Stimulated activated CD4-positive, alpha-beta T cell treated with anti-CD3 and anti-CD28 coated beads, Interleukin-15, amount 100 ng/mL, for 48 hours (primary cell): ENCODE results near the gene PDZD4.
A peak's percentile ranks its signal among the peaks of the same experiment; 100 is the strongest.

ENCODE experiments used
- DNase-seq, 2 donors: peaks; one replicate each; pipeline ENCODE4 v3.0.0-alpha.2; 2020; ENCODE audit warnings: low read depth in 2 of 2

Gene PDZD4

GRCh38 chrX:153829799-153830639 is at the start of gene PDZD4:
Gene PDZD4, minus strand, starts transcription at chrX:153830544. Its CDS starts 246 bp downstream, at chrX:153830298.
- DNase-seq, result no peak

GRCh38 chrX:153879741-153880439 is 49.5 kb upstream of the PDZD4 start:
- no peak for DNase-seq

- DNase-seq, result no peak
These were observed 48.8 kb upstream of the PDZD4 start for GRCh38 chrX:153878969-153879653.

- DNase-seq, result no peak
These were observed 48.0 kb upstream of the PDZD4 start for GRCh38 chrX:153878345-153878744.

- DNase-seq, result no peak
These were observed 47.4 kb upstream of the PDZD4 start for GRCh38 chrX:153877571-153878261.

- no peak for DNase-seq
These were observed 45.8 kb upstream of the PDZD4 start for GRCh38 chrX:153876112-153876491.

- peak; percentile 13 to 53 for DNase-seq
These were observed 45.2 kb upstream of the PDZD4 start for GRCh38 chrX:153875391-153876111.

GRCh38 chrX:153874366-153875125 is 44.2 kb upstream of the PDZD4 start:
- no peak for DNase-seq

GRCh38 chrX:153874085-153874365 is 43.7 kb upstream of the PDZD4 start:
- DNase-seq, result no peak

GRCh38 chrX:153873282-153874084 is 43.1 kb upstream of the PDZD4 start:
- no peak for DNase-seq

- no peak for DNase-seq
These were observed 41.9 kb upstream of the PDZD4 start for GRCh38 chrX:153871946-153872878.

GRCh38 chrX:153871451-153871850 is 41.1 kb upstream of the PDZD4 start:
- no peak for DNase-seq

- DNase-seq, result no peak
These were observed 40.5 kb upstream of the PDZD4 start for GRCh38 chrX:153870791-153871360.

GRCh38 chrX:153870288-153870690 is 39.9 kb upstream of the PDZD4 start:
- no peak for DNase-seq

GRCh38 chrX:153869473-153870287 is 39.3 kb upstream of the PDZD4 start:
- DNase-seq, result no peak

GRCh38 chrX:153868576-153869472 is 38.5 kb upstream of the PDZD4 start:
- DNase-seq, result no peak

GRCh38 chrX:153867671-153868070 is 37.3 kb upstream of the PDZD4 start:
- DNase-seq, result no peak
